Fibroblast of upper back skin (primary cell): ENCODE data around the gene GRIA1.
"Not testable (repeated sequence)": the region's sequence is repeated elsewhere in the genome, so short reads cannot be mapped to it uniquely, and the experiment has no call there.

Experiments used
- DNase-seq: peaks from one replicate; pipeline ENCODE4 v3.0.0-alpha.2; 2013

GRIA1 gene

DNA sequence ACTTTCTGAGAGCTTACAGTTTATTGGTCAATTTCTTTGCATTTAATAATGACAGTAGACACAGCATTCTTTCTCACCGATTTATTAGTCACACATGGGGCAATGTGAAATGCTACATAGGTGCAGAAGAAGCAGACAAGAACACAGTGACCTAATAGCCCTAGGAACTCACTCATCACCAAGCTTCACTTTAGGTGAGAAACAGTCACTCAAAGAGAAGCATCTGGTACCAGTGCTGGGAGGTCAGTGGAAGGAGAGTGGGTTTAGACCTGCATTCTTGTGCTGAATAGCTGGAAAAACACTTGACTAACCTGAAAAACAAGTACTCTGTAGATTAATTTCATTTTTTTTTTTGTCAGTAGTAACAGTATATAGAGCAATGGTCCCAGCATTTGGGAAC lies 179.6 kb downstream of the GRIA1 start:
- peak; percentile 17 for DNase-seq

- DNase-seq = no peak
Observed at GRCh38 chr5:153671653-153672346, 181.3 kb downstream of the GRIA1 start.

- DNase-seq = peak; percentile 71
Observed at GRCh38 chr5:153672347-153673090, 182.0 kb downstream of the GRIA1 start.

- DNase-seq = no peak
Observed at GRCh38 chr5:153674356-153674755, 183.9 kb downstream of the GRIA1 start.

DNA sequence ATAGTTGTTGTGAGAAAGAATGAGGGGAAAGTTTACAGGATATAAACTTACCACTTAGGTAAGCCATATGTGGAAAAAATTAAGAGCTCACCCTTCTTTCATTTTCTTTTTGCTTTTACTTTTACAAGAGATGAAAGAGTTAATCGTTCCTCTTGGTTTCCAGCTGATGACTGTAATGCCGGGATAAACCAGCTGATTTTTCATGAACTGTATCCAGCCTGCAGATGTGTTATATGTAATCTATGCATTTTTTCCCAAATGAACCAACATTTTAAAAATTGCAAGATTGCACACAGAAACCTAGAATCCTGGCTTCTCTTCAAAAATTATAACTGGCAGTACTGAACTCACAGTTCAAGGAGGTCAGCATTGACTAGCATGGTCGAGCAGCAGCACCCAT lies 185.9 kb downstream of the GRIA1 start:
- peak; percentile 16 for DNase-seq

DNA sequence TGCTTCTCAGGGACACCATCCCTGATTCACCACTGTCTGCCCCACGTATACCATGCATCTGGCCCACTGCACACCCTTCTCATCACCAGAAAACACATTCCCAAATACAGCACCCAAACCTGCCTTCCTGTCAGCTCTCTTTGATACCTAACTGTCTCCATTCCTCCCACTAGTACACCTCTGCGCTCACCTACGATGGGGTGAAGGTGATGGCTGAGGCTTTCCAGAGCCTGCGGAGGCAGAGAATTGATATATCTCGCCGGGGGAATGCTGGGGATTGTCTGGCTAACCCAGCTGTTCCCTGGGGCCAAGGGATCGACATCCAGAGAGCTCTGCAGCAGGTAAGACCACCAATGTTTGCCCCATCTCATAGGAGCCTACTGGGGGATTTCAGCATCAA lies 186.4 kb downstream of the GRIA1 start:
- no peak for DNase-seq

DNA sequence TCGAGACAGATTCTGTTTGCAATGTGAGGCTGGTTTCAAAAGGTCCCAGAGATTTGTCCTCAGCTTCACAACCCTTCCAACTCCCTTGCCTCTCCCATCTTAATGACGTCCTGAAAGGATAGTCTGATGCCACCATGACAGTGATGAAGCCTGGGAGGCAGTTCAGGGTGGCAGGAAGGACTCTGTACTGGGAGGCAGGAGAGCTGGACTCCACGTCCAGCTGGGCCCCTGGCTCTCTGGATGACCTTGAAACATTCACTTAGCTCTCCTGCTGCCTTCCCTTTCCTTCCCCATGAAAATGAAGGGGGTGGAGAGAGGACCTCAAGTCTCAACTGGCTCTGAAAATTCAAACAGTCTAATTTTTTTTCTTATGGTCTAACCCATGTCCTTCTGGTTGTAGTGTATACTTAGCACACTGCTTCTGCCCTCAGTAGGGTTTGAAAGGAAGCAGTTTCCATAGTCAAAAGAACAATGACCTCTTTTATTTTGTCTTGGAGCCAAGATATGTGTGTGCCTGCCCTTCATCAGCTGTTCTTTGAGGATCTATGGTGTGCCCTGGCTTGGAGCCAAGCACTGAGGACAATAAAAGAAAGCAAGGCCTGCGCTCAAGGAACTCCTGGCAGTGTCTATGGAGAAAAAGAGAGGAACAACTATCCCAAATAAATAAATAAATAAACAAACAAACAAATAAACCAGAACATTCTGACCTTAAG lies 188.3 kb downstream of the GRIA1 start:
- DNase-seq = peak; percentile 19

GRCh38 chr5:153690236-153690635 lies 199.8 kb downstream of the GRIA1 start:
- DNase-seq = no peak

DNA sequence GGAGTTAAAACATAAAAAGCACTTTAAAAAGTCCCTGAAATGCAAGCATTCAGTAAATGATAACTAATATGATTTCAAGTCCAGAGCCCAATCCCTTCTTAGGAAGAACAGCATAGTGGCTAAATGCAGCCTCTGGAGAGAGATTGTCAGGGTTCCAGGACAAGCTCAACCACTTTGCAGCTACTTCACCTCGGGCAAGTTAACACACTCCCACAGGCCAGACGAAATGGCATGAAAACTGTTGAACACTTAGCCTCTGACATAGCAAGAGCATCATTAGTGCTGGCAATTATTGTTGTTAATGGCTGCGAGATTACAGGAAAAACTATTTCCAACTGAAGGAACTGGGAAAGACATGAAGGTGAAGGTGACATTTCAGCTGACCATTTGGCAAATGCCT lies 205.8 kb downstream of the GRIA1 start:
- no peak for DNase-seq

DNA sequence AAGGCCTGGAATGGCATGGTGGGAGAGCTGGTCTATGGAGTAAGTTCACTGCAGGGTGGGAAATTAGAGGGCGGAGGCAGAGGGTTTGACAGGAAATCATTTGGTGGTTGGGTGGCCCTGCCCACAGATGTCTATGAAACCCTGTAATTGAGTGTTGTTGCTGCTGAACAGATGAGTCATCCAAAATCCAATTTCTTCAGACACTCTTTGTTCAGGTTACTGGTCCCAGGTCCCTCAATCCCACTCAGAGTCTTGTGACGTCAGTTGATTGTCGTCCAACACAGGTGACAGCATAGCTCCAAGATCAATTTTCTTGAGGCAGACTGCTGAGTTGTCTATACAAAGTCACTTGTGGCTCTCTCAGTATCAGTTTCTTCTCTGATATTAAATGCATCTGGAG lies 208.6 kb downstream of the GRIA1 start:
- peak; percentile 21 for DNase-seq

GRCh38 chr5:153700940-153701339 lies 210.5 kb downstream of the GRIA1 start:
- no peak for DNase-seq

GRCh38 chr5:153702265-153702664 lies 211.8 kb downstream of the GRIA1 start:
- no peak for DNase-seq

DNA sequence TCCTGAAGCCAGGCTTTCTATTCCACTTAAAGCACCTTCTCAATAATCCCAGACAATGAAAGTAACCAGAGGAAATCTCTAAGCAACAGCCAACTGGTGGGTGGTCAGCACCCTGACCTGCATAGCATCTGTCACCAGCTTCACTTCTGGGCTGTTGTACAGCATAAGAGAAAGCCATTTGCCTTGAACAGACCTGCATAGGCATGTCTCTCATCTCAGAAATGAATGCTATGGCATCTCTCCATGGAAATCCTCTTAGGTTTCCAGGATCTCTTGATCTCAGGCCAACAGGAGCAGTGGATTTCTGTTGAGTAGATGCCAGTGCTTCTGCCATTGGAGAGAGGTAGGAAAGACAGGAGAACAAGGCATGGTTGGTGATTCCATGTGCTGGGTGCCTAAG lies 213.6 kb downstream of the GRIA1 start:
- no peak for DNase-seq

- DNase-seq = no peak
Observed at GRCh38 chr5:153707626-153708025, 217.2 kb downstream of the GRIA1 start.

- DNase-seq = no peak
Observed at GRCh38 chr5:153711755-153712154, 221.3 kb downstream of the GRIA1 start.

DNA sequence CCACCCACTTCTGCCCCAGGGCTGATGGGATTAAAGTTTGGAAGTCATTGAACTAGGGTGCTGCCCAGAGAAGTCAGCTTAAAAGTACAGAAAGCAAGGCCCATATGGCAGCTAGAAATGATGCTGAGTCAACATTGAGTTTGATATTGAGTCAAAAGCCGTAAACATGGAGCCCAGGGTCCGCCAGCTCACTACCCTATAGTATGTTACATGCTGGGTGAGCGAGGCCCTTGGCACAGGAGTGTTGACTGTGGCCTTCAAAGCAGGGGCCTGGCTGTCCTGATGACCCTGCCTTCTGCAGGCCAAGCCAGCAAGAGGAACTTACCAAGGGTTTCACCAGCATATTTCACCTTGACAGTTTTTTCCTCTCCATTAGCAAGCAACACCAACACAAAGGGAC lies 222.5 kb downstream of the GRIA1 start:
- no peak for DNase-seq

DNA sequence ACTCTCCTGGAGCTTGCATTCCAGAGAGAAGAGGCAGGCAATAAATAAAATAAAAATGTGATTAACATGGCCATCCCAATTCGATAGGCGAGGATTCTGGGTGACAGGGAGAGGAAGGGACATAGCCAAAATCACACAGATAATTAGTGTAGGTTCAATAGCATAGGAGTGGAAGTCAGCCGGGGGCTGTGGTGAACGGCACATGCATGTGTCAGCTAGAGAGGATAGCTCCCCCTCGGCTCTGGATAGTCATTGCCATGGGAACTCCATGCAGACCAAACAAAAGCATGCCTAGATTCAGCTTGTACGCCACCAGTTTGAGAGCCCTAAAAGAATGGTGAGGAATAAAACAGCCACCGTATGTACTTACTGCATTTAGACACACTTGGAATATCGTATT lies 223.5 kb downstream of the GRIA1 start:
- DNase-seq = no peak

DNA sequence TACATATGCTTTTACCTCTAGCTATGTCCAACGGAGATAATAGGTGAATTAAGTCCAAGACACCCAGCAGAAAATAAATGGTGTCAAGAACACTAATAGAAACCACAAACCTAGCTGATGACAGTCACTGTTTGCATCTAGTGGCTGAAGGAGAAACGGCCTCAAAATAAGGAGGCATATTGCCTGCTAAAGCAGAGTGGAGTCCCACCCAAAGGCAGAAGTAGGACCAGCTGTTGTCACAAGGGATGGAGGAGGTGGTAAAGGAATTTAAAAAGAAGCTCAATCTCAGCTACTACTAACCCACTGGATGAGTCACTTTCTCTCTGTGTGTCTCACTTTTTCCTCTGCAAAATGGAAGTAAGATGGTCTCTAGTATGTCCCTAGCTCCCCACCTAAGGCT lies 224.3 kb downstream of the GRIA1 start:
- peak; percentile 63 for DNase-seq

GRCh38 chr5:153717287-153717686 lies 226.8 kb downstream of the GRIA1 start:
- DNase-seq = no peak

- DNase-seq = peak; percentile 36
Observed at GRCh38 chr5:153718713-153719112, 228.2 kb downstream of the GRIA1 start.

GRCh38 chr5:153719324-153719723 lies 228.9 kb downstream of the GRIA1 start:
- DNase-seq = no peak

DNA sequence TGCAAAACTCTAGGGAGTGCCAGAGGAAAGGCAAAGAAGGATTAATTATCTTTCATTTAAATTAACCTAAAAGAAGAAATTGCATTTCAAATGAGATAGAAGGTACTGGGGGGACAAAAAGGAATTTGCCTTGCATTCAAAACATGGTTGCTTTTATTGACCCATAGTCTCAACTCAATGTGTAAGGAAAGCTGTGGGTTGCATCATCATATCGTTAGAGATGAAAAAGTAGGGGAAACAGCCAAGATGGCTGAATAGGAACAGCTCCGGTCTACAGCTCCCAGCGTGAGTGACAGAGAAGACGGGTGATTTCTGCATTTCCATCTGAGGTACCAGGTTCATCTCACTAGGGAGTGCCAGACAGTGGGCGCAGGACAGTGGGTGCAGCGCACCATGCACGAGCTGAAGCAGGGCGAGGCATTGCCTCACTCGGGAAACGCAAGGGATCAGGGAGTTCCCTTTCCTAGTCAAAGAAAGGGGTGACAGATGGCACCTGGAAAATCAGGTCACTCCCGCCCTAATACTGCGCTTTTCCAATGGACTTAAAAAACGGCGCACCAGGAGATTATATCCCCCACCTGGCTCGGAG lies 232.6 kb downstream of the GRIA1 start:
- not testable (repeated sequence) for DNase-seq

DNA sequence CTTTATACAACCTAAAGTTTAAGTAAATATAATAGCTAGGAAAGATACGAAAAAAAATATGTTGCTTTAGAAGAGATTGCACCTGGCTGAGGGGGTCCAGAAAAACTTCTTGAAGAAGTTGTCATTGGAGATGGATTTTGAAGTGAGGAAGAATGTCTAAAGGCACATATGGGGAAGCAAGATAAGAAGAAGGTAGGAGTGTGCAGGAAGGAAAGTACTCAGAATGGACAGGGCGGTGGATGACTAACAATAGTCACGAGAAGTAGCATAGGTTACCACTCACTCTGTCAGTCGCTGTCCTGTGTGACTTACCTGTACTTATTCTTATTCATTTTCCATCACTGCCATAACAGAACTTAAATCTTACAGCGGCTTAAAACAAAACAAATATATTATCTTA lies 251.6 kb downstream of the GRIA1 start:
- DNase-seq = no peak

DNA sequence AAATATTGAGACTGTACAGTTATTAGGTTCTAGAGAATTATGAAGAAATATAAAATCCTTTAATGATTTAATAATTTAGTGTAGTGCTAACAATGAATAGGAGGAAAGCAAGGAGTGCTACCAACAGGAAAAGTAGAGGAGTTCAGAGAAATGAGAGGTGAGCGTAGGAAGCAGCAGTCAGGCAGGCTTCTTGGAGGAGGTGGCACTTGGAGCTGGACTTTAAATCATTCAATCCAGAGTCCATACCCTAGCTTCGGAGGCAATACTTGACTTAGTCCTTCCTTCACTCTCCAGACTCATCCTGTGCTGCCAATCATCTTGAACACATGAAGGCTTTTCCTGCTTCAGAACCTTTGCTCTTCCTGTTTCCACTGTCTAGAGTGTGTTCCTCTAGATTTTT lies 254.3 kb downstream of the GRIA1 start:
- DNase-seq = no peak
